ENCODE data around the gene KCNB1.

The KCNB1 gene

GRCh38 chr20:49481116-49481515 lies 1.4 kb downstream of the KCNB1 start:
- no peak overlapping the region for H3K4ac ChIP-seq (ENCODE audit: low read depth in 1 of 2, low read length in 2 of 2)
- no peak overlapping the region for H2BK5ac ChIP-seq (ENCODE audit: low read depth, low read length, poor library complexity, severe bottlenecking)
- no peak overlapping the region for H3K18ac ChIP-seq (ENCODE audit: low read depth in 1 of 2, low read length in 2 of 2)
- H3K27ac ChIP-seq (ENCODE audit: low read length, poor library complexity, severe bottlenecking), result no peak overlapping the region
- no peaks in the 10 kb centered on the region for H3K9me3 ChIP-seq (ENCODE audit: control insufficient read depth, low read length)
- no peaks in the 10 kb centered on the region for H3K79me1 ChIP-seq (replicated peaks; ENCODE audit: low read length, poor library complexity, severe bottlenecking)
- no peak overlapping the region for H2BK12ac ChIP-seq (ENCODE audit: low read length in 2 of 2)
- H2BK120ac ChIP-seq (ENCODE audit: low read depth, low read length), result no peak overlapping the region
- H2AFZ ChIP-seq (ENCODE audit: low read depth, low read length), result no peak overlapping the region
- H4K91ac ChIP-seq (ENCODE audit: low read length), result no peak overlapping the region
- peaks cover 86 to 90% of the 10 kb centered on the region in 2 experiments for H3K27me3 ChIP-seq (ENCODE audit: control insufficient read depth in 1 of 2, insufficient read depth in 1 of 2, low read length in 2 of 2)
- no peak overlapping the region for H3K9ac ChIP-seq (ENCODE audit: low read length)
- H3K4me2 ChIP-seq (ENCODE audit: low read length, poor library complexity, severe bottlenecking), result no peak overlapping the region
- no peak overlapping the region for H2BK15ac ChIP-seq (ENCODE audit: low read depth, poor library complexity, severe bottlenecking)
- no peak overlapping the region for H3K14ac ChIP-seq (ENCODE audit: low read length in 2 of 2)
- no peak overlapping the region for H3K4me3 ChIP-seq (ENCODE audit: insufficient read depth in 1 of 2, low read depth in 1 of 2, low read length in 2 of 2)
- no peak for DNase-seq
- peaks cover 0 to 3% of the 10 kb centered on the region in 2 experiments for H3K36me3 ChIP-seq (ENCODE audit: control insufficient read depth in 1 of 2, insufficient read depth in 2 of 2, low read depth in 1 of 2, low read length in 2 of 2)
- no peak overlapping the region for H3K23ac ChIP-seq (ENCODE audit: low read length in 2 of 2)
- WGBS, result 100% methylated on average over 1 of the region's 3 CpGs
- H4K8ac ChIP-seq (ENCODE audit: low read length), result no peak overlapping the region
- no peak overlapping the region for H2AK5ac ChIP-seq (ENCODE audit: low read length, severe bottlenecking)
- H3K4me1 ChIP-seq (ENCODE audit: control insufficient read depth, insufficient read depth, low read depth, low read length), result peaks cover 17% of the 10 kb centered on the region

- Histone ChIP-seq H2AFZ (ENCODE audit: low read depth, low read length) (no peak overlapping the region), H4K8ac (ENCODE audit: low read length) (no peak overlapping the region), H3K9me3 (ENCODE audit: control insufficient read depth, low read length) (no peaks in the 10 kb centered on the region), H2BK5ac (ENCODE audit: low read depth, low read length, poor library complexity, severe bottlenecking) (no peak overlapping the region), H3K4me1 (ENCODE audit: control insufficient read depth, insufficient read depth, low read depth, low read length) (peaks cover 17% of the 10 kb centered on the region), H3K23ac (ENCODE audit: low read length in 2 of 2) (no peak overlapping the region), H2BK120ac (ENCODE audit: low read depth, low read length) (no peak overlapping the region), H3K14ac (ENCODE audit: low read length in 2 of 2) (no peak overlapping the region), H3K4ac (ENCODE audit: low read depth in 1 of 2, low read length in 2 of 2) (no peak overlapping the region), H2BK15ac (ENCODE audit: low read depth, poor library complexity, severe bottlenecking) (no peak overlapping the region), H3K27ac (ENCODE audit: low read length, poor library complexity, severe bottlenecking) (no peak overlapping the region), H3K4me2 (ENCODE audit: low read length, poor library complexity, severe bottlenecking) (no peak overlapping the region), H3K18ac (ENCODE audit: low read depth in 1 of 2, low read length in 2 of 2) (no peak overlapping the region), H3K9ac (ENCODE audit: low read length) (no peak overlapping the region), H4K91ac (ENCODE audit: low read length) (no peak overlapping the region), H3K79me1 (replicated peaks; ENCODE audit: low read length, poor library complexity, severe bottlenecking) (no peaks in the 10 kb centered on the region), H3K36me3 (ENCODE audit: control insufficient read depth in 1 of 2, insufficient read depth in 2 of 2, low read depth in 1 of 2, low read length in 2 of 2) (peaks cover 0 to 3% of the 10 kb centered on the region in 2 experiments), H2AK5ac (ENCODE audit: low read length, severe bottlenecking) (no peak overlapping the region), H3K27me3 (ENCODE audit: control insufficient read depth in 1 of 2, insufficient read depth in 1 of 2, low read length in 2 of 2) (peaks cover 86 to 90% of the 10 kb centered on the region in 2 experiments), H3K4me3 (ENCODE audit: insufficient read depth in 1 of 2, low read depth in 1 of 2, low read length in 2 of 2) (no peak overlapping the region), H2BK12ac (ENCODE audit: low read length in 2 of 2) (no peak overlapping the region)
- no peak for DNase-seq
- 46% methylated on average over 3 of the region's 3 CpGs for WGBS
Measured at GRCh38 chr20:49480236-49480635, 2.2 kb downstream of the KCNB1 start.

DNA sequence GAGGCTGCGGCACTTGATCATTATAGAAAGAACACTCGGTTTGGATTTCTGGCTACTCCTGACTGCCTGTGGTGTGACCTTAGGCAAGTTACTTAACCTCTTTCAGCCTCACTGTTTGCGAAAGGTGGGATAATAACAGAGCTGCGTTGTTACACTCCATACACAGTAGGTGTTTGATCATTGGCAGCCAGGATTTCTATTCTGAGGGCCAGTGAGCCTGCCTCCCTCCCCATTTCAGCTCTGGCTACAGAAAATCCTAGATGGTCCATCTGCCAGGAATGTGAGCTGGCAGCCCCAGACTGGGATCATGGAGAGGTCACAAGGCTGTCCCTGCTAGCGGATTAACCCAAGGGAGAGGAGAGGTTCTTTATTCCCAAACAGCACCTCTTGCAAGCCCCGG lies 2.7 kb downstream of the KCNB1 start:
- Histone ChIP-seq H3K4ac (ENCODE audit: low read depth in 1 of 2, low read length in 2 of 2) (no peak overlapping the region), H3K4me1 (ENCODE audit: control insufficient read depth, insufficient read depth, low read depth, low read length) (peaks cover 17% of the 10 kb centered on the region)

DNA sequence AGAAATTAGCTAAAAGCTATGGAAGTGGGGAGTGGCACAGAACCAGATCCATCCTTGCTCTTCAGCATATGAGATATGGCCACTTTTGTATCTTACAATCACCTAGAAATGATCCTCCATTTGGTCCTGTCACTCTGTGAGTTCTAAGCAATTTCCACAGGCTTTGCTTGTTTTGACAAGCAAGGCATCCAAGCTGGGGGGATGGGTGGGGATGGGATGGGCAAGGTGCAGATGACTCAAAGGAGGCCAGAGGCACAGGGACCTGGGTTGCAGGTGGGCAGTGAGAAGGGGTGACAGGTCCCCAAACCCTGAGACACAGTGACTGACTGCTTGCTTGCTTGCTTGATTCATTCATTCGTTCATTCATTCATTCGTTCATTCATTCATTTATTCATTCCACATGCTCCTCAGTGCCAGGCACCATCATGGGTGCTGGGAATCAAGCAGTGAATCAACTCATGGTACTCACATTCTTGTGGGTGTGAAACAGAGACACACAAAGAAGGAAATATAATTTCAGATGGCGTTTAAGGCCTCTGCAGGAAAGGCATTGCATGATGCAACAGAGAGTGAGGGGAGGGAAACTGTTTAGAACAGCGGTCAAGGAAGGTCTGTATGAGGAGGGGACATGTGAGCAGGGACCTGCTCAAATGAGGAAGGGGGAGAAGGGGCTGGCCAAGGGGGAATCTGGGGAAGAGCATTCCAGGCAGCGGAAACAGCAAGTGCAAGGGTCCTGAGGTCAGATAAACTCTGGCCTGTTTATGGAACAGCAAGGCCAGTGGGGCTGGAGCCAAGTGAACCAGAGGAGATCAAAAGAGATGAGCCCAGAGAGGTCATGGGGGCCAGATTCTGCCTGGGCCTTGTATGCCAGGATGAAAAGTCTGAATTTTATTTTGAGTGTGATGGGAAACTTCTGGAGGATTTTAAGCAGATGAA lies 3.4 kb downstream of the KCNB1 start:
- Histone ChIP-seq H2AFZ (ENCODE audit: low read depth, low read length) (no peak overlapping the region), H3K18ac (ENCODE audit: low read depth in 1 of 2, low read length in 2 of 2) (no peak overlapping the region), H2BK5ac (ENCODE audit: low read depth, low read length, poor library complexity, severe bottlenecking) (no peak overlapping the region), H3K4me2 (ENCODE audit: low read length, poor library complexity, severe bottlenecking) (no peak overlapping the region), H4K8ac (ENCODE audit: low read length) (no peak overlapping the region), H4K91ac (ENCODE audit: low read length) (no peak overlapping the region), H2AK5ac (ENCODE audit: low read length, severe bottlenecking) (no peak overlapping the region), H2BK12ac (ENCODE audit: low read length in 2 of 2) (no peak overlapping the region), H3K4me1 (ENCODE audit: control insufficient read depth, insufficient read depth, low read depth, low read length) (peaks cover 12% of the 10 kb centered on the region), H3K36me3 (ENCODE audit: control insufficient read depth in 1 of 2, insufficient read depth in 2 of 2, low read depth in 1 of 2, low read length in 2 of 2) (peaks cover 0 to 3% of the 10 kb centered on the region in 2 experiments), H2BK120ac (ENCODE audit: low read depth, low read length) (no peak overlapping the region), H2BK15ac (ENCODE audit: low read depth, poor library complexity, severe bottlenecking) (no peak overlapping the region), H3K9me3 (ENCODE audit: control insufficient read depth, low read length) (no peaks in the 10 kb centered on the region), H3K79me1 (replicated peaks; ENCODE audit: low read length, poor library complexity, severe bottlenecking) (no peaks in the 10 kb centered on the region), H3K4ac (ENCODE audit: low read depth in 1 of 2, low read length in 2 of 2) (no peak overlapping the region), H3K27ac (ENCODE audit: low read length, poor library complexity, severe bottlenecking) (no peak overlapping the region), H3K27me3 (ENCODE audit: control insufficient read depth in 1 of 2, insufficient read depth in 1 of 2, low read length in 2 of 2) (peaks cover 88 to 92% of the 10 kb centered on the region in 2 experiments), H3K9ac (ENCODE audit: low read length) (no peak overlapping the region), H3K4me3 (ENCODE audit: insufficient read depth in 1 of 2, low read depth in 1 of 2, low read length in 2 of 2) (no peak overlapping the region), H3K23ac (ENCODE audit: low read length in 2 of 2) (no peak overlapping the region), H3K14ac (ENCODE audit: low read length in 2 of 2) (no peak overlapping the region)
- 61% methylated on average over 5 of the region's 5 CpGs for WGBS
- no peak for DNase-seq

More for the DNA sequence above, 2.7 kb downstream of the KCNB1 start:
- no peak overlapping the region for H2BK15ac ChIP-seq (ENCODE audit: low read depth, poor library complexity, severe bottlenecking)
- H3K27me3 ChIP-seq (ENCODE audit: control insufficient read depth in 1 of 2, insufficient read depth in 1 of 2, low read length in 2 of 2), result peaks cover 86 to 90% of the 10 kb centered on the region in 2 experiments
- H2BK120ac ChIP-seq (ENCODE audit: low read depth, low read length), result no peak overlapping the region
- no peak for DNase-seq
- H3K9me3 ChIP-seq (ENCODE audit: control insufficient read depth, low read length), result no peaks in the 10 kb centered on the region
- H3K18ac ChIP-seq (ENCODE audit: low read depth in 1 of 2, low read length in 2 of 2), result no peak overlapping the region
- no peak overlapping the region for H4K8ac ChIP-seq (ENCODE audit: low read length)
- H3K4me3 ChIP-seq (ENCODE audit: insufficient read depth in 1 of 2, low read depth in 1 of 2, low read length in 2 of 2), result no peak overlapping the region
- H3K14ac ChIP-seq (ENCODE audit: low read length in 2 of 2), result no peak overlapping the region
- H2AFZ ChIP-seq (ENCODE audit: low read depth, low read length), result no peak overlapping the region
- no peaks in the 10 kb centered on the region for H3K79me1 ChIP-seq (replicated peaks; ENCODE audit: low read length, poor library complexity, severe bottlenecking)
- no peak overlapping the region for H2AK5ac ChIP-seq (ENCODE audit: low read length, severe bottlenecking)
- no peak overlapping the region for H3K27ac ChIP-seq (ENCODE audit: low read length, poor library complexity, severe bottlenecking)
- no peak overlapping the region for H3K23ac ChIP-seq (ENCODE audit: low read length in 2 of 2)
- H2BK12ac ChIP-seq (ENCODE audit: low read length in 2 of 2), result no peak overlapping the region
- no peak overlapping the region for H3K9ac ChIP-seq (ENCODE audit: low read length)
- WGBS, result 88% methylated on average over 6 of the region's 6 CpGs
- no peak overlapping the region for H4K91ac ChIP-seq (ENCODE audit: low read length)
- peaks cover 0 to 3% of the 10 kb centered on the region in 2 experiments for H3K36me3 ChIP-seq (ENCODE audit: control insufficient read depth in 1 of 2, insufficient read depth in 2 of 2, low read depth in 1 of 2, low read length in 2 of 2)
- H2BK5ac ChIP-seq (ENCODE audit: low read depth, low read length, poor library complexity, severe bottlenecking), result no peak overlapping the region
- H3K4me2 ChIP-seq (ENCODE audit: low read length, poor library complexity, severe bottlenecking), result no peak overlapping the region
